Activated T-helper 9 cell treated with anti-CD3 and anti-CD28 coated beads, Interleukin-2, amount 50 U/mL, for 16 hours (primary cell): ENCODE results near the gene MEX3B.
"Not testable (repeated sequence)": the region's sequence is repeated elsewhere in the genome, so short reads cannot be mapped to it uniquely, and the experiment has no call there.

Experiments
- DNase-seq: peaks from one replicate; pipeline ENCODE4 v3.0.0-alpha.2; 2020; ENCODE audit warnings: low read depth

Gene MEX3B

DNA sequence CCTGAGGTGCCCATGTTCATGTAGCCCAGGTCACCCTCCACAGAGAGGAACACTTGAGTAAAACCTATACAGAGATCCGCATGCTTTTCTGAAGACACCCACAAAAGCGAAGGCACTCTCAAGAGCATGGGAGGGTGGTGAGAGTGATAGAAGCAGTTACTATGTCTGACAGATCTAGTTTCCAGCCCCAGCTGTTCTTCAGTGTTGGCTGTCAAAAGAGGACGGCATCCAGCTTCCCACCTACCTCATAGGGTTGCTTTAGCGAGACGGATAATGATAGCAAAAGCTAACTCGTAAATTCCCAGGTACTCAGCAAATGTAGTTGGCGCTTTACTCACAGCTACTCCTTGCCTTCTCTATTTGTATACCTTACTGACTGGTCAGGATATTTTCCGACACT, 3.0 kb upstream of the MEX3B start:
- DNase-seq = no peak

DNA sequence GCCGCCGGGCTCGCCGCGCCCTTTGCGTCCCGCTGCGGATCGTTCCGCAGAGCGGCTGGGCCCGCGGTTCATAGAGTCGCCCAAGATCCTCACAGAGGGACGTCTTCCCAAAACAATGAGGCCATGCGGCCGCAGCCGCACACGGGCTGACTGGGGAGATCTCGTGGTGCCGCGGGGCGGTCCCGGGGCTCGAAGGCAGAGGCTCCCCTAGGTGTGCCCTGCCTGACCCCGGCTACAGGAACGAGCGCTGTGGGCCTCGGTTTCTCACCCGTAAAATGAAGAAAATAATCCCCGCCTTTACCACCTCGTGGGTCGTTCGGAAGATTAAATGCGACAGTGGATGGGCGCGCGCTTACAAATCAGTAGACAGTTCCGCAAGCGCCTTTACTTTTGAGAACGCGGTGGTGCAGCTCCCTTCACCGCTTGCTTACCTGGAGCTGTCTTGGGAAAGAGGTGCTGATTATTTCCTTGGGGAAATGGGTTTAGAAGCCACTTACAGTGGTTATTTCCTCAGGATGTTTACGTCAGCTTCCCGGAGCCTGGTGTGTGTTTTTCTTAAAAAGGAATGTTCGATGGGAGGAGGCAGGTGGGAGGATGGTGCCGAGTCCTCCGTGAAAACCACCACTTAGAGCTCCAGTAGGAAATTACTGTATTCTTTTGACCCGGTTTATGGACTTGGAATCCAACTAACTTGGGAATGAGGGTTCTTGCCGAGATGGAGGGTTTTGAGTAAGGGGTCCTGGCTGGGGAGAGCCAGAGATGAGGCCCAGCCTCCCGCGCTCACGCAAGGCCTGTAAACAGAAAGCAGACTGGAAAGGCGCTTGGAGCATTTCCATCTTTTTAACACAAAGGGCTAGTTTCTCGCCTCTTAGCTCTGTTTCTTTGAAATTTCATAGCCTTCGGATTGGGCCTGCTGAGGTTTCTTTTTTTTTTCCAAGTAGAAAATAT, 1.9 kb upstream of the MEX3B start:
- DNase-seq = no peak

DNA sequence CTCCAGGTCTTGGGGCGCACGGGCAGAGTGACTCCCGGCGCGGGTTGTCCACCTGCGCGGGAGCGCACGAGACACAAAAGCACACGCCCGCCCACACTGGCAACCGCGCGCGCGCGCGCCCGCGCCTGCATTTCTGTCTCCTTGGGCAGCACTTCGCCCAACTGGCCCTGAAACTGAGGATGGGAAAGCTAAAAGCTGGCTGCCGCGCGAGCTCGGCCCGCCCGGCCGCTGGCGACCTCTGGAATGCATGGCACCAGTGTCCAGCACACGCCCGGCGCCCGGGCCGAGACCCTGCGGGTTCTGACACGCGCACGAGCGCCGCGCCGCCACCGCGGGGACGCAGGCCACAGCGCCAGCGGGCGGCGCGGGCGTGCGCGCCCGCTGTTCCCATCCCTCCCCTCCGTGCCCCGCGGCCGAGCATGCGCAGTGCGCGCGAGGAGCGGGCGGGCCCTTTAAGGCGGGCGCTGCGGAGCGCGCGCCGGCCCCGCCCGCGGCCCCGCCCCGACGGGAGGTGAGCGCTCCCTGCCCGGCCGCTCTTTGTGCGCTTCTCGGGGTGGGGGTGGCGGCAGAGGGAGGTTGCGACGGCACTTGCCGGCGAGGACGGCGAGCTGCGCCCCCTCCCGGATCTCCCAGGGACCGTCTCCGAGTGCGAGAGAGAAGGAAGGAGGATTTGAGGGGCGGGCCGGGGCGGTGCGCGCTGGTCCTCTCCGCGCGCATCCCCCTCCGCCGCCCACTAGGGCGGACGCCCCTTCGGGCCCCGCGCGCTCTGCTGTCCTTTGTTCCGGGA, 1.0 kb upstream of the MEX3B start:
- peak; percentile 80 for DNase-seq

DNA sequence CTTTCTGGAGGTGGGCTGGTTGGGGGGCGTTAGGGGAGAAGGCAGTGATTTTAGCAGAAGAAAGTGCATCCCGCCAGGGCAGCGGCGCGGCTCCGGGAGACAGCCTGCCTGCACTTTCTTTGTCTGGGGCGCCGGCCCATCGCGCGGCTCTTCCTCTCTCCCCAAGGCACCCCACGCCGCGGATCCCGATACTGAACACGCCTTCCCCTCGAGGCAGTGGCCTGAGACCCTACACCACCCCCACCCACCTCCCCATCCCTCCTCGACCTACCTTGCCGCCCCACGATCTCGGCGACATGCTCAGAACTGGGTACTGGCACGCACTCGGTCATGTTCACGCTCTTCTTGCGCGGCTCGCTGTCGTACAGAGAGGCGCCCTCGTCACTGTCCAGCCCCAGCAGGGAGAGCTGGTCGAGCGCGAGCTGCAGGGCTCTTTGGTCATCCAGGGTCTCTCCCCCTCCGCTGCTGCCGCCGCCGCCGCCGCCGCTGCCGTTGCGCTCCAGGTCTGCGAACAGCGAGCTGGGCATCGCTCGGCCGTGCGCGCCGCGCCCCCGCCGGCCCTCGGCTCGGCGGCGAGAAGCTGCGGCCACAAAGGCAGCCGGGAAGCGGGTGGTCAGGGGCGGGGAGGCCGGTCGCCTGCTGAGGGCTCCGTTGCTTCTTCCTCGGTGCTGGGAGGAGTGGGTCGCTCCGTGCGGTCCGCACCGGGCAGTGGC, 483 bp downstream of the MEX3B start:
- DNase-seq = no peak

DNA sequence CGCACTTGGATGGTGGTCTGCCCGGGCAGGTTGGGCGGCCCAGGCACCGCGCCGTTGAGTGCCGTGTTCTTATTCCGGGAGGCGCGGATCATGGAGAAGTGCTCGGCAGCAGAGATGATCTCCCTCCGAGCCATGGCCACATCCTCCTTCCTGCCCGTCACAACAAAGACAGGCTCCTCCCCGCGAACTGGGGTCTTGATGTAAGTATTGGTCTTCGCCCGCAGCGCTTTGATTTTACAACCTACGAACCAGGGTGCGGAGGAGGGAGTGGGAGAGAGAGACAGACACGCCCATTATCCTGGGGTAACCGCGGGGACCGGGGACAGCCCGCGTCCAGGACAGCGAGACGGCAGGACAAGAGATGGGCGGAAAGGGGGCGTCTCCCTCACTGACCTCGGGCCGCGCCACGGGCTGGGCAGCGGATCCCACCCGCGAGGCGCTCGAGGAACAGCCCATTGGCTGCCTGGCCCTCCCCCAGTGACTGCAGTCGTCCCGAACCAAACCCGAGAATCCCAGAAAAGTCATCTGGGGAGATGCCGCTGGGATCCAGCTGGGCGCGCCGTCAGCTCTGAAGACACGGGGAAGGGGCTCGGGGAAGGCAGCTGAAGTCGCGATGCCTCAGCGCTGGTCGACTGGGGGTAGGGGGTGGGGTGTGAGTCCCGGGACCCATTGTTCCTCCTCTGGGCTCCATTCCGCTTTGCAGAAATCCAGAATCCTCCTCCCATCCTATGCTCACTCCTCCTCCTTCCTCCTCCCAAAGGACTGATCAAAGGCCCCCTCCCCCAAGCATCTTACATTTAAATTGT, 1.2 kb downstream of the MEX3B start:
- no peak for DNase-seq

DNA sequence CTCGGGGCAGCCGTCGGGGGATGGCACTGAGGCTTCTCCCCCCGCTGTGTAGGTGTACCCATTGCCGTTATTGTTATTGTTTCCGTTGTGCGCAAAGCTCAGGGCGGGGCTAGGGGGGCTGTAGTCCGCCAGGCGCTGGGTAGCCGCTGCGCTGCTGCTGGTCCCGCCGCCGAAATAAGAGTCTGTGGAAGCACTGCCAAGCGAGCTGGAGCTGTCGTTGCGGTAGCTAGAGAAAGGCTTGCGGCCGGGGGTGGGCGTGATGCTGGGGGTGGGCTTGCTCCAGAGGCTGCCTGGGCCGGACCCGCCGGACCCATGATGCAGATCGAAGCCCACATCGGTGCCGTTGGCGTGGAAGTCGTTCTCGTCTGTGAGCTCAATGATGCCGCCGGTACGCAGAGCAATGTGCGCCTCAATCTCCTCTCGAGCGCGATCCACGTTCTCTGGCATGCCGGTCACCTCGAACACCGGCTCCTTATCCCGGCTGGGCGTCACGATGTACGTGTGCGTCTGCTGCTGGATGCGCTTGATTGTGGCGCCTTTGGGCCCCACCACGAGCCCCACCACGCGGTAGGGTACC, 1.9 kb downstream of the MEX3B start:
- DNase-seq = no peak

DNA sequence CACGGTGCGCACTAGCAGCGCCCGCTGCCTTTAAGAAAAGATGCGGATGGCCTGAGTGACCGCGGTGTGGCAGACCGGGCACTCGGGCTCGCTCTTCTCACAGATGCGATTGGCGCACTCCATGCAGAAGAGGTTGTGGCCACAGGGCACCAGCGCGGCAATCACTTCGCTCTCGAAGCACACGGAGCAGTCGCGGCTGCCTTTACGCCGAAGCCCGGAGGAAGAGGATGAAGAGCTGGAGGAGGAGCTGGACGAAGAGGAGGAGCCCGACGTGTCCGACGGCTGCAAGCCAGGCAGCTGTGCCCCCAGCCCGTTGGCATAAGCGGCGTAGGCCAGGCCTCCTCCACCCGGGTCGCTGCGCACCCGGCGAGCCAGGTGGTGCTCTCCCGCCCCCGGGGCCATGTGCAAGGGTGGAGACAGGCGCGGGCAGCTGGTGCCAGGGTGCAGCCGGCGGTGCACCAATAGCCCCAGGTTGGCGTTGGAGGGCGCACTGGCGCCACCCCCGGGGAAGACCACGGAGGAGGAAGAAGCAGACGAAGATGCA, 2.6 kb downstream of the MEX3B start:
- no peak for DNase-seq

DNA sequence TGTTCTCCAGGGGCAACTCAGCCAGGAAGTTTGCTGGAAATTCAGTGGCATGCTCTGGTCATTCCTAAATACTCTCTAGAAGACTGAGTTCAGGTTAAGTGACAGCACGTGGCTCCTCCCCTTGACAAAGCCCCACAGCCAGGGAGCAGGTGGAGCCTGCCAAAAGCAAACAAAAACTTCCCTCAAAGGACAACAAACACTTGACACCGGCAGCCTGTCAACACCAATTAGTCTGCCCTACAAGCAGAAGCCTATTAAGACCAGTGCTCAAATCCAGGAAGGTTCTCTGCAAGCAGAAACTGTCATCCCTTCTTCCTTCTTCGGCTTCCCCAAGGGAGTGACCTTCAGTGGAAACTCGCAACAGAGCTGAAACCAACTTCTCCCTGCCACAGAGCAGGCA, 5.0 kb downstream of the MEX3B start:
- DNase-seq = no peak

DNA sequence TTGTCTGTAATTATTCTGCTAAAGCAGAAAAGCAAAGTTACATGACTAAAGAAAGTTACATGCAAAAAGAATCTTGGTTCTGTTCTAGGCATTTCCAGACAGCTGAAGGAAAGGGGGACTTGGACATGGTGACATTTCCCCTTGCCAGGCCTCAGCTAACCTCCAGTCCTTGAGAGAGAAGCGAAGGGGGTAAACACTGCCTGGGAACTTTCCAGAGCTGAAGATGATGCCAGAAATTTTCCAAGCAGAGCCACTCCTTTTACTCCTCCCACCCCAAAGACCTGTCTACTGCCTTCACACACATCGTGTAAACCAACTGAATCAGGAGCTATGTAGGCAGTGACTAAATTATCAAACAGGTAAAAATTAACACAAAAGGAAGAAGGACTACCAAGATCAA, 5.4 kb downstream of the MEX3B start:
- DNase-seq = no peak

DNA sequence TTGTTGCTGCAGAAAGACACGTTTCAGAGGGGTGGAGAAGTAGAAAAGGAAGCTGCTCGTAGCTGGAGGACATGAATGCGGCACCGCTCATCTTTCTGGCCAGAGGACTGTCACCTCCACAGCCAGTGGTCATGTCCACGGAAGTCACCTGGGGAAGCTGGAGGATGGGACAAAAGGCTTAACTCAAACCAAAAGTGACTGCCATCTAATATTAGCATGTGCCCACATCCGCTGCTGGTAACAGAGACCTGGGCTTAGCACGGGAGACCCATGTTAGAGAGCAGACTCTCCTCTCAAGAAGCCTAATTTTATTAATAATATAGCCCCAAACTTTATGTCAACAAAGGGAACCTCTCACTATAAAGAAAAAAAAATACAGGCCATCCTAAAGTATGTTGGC, 5.9 kb downstream of the MEX3B start:
- DNase-seq = no peak

DNA sequence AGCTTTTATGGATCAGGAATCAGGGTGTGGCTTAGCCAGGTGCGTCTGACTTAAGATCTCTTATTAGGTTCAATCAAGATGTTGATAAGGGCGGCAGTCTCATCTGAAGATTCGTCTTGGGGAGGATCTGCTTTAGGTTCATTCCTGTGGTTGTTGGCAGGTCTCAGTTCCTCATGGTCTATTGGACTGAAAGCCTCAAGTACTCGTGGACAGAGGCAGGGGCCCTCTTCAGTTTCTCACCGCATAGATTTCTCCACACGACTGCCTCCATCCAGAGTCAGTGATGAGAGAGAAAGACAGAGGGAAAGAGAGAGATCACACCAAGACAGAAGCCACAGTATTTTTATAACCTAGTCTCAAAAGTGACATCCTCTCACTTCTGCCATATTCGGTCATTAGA, 9.4 kb downstream of the MEX3B start:
- no peak for DNase-seq

DNA sequence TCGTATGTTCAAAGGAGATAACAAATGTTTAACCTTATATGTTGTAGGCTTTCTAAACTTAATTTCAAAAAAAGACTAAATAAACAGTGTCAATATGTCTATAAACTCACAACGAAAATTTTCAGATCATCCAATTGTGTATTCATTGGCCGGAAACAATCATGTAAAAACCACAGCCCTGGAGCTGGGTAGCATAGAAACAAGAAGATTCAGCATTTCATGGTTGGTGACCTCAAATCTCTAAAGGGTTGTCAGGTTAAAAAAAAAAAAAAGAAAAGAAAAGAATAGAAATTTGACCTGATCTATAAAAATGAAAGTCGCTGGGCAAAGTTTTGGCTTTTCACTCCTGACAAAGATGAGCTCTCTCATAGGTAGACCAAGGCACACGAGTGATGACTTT, 13.9 kb downstream of the MEX3B start:
- no peak for DNase-seq

DNA sequence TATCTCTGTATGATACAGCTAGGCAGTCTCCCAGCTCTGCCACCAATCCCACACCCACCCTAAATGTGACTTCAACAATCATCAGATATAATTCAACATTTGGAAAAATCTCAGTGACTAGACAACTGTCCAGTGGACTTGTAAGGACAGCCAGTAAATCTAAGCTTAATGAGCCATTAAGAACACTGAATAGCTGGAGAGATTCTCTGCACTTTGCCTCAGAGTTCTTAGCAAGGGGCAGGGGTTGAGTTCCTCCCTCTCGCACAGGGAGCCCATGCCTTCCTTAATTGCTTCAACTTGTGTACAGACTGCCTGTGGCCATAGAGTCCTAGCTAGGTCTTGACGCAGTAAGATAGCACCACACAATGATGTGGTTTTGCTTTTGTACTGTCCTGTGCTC, 15.6 kb downstream of the MEX3B start:
- DNase-seq = no peak

DNA sequence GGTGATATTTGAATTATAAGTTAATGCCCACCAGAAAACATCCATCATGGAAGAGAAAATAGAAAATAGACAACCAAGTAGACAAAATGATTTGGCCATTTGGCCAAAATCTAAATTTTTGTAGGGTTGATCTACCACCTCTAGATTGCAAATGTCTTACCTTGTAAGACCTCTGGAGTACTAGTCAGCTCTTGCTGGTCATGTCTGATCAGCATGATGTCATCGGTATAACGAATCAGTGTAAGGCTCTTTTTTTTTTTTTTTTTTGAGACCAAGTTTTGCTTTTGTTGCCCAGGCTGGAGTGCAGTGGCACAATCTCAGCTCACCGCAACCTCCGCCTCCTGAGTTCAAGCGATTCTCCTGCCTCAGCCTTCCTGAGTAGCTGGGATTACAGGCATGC, 17.7 kb downstream of the MEX3B start:
- DNase-seq = not testable (repeated sequence)

DNA sequence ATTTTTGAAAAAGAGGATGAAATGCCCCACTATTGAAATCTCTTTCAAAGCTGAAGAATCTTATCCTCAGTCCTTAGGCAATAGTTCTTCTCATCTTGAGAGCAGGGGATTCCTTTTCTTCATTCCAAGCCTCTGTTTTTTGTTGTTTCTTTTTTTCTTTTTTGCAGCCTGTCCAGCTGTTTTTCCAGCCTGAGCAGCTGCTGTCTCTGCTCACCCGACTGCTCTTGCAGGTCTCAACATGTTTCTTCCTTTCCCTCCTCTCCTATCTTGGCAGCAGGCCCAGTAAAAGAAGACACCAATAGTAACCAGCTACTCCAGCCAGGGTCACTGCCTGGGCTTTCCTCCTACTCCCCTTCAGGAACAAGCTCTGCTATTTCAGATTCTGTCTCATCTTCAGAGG, 23.8 kb downstream of the MEX3B start:
- DNase-seq = no peak

DNA sequence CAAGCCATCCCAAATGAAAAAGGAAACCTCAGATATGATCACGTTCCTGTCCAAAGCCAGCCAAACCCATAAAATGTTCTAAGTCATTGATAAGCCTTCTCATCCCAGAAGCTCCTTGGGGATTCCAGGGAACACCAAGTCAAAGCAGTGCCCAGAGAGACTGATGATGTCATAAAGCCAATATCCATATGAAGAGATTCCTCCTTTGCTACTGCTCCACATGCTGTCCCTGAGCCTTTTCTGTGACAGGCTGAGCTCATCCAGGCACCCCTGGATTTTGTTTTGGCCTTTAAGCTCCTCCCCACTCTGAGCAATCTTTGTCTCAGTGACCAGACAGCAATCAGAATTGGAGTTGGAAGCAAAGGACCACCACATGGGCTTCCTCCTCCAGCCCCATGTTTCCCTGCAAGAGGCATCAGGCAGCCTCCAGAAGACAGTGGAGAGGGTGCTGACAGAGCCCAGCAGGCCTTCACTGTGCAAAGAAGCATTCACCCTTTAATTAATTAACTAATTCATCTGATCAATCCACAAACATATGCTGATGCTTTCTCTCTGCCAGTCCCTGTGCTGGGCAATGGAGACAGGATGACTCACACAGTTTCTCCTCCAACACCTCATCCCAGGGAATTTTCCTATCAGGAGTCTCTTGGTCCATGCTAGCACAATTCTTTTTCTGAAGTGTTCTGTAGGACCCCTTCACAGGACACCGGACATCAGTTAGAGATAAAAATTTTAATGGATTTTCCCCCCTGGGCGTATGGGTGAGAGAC, 25.0 kb downstream of the MEX3B start:
- DNase-seq = no peak

DNA sequence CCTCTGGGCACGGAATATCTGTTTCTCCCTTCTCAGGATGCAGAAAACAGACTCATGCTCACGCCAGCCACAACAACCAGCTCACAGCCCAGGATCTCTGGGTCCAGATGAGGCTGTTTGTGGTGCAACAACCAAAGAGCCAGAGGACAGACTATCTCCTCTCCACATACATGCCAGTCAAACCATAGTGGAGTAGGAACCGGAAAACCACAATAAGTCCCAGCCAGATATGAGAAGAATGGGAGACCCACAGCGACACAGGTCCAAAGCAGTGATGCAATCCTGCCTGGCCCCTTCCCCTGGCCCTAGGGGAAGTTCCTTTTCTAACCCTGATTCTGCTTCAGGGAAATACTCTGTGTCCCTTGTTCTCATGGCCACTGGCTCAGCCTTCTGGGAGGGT, 27.6 kb downstream of the MEX3B start:
- DNase-seq = no peak

DNA sequence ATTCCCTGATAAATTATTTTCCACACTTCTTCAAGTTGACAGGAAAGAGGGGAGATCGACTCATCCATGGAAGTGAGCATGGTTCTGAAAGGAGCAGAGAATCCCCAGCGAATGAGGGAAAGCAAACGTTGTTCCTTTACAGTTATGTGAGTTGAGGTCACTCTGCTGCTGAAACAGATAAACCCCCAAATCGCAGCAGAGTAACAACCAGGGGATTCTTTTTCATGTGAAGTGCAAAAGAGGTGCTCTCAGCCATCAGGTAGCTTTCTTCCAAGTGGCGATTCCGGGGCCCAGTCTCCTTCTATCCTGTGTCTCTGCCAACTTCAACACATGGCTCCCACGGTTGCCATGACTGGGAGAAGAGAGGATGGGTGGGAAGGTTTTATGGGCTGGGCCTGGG, 28.2 kb downstream of the MEX3B start:
- DNase-seq = no peak

DNA sequence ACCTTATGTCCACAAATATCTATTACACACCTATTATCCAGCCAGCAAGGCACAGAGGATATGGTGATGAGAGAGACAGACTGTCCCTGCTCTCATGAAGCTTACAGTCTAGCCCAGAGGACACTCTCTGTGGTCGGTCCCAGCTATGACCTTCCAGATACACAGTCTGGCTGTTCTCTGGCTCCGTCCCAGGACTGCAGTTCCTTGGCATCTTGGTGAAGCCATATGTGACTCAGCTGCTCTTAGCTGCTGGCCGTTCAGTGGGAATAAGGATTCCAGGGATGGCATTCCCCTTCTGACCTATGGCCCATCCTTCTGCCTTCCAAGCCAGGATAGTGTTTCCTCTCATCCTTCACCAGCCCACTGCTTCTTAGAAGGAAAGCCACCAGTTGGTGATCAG, 30.8 kb downstream of the MEX3B start:
- DNase-seq = no peak

DNA sequence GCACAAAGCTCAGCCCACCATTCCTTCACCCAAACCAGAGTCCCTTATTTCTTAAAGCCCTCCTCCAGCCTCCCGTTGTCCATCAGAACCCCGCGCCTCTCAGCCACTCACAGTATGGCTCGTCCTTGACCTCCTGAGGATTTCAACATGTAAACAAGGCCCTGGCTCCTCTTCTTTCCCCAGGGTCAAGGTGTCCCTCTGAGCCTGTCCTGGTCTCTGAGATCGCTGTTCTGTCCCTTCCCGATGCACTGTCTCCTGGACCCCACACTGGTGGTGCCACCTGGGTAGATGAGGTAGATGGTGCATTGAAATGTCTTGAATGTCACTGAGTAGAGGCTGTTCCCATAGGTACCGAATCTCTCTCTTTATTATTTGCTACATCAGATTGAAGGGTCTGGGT, 32.9 kb downstream of the MEX3B start:
- no peak for DNase-seq
